DOHH2 (cell line): Measurements from ENCODE around the gene PAPPA2.

ENCODE experiments used
- H3F3A ChIP-seq: fragments of 200-600 bp; sonication (generic), shearing (Covaris generic); 2 replicates; pipeline ENCODE4 v1.6.0; 2016; ENCODE audit warnings: antibody characterized with exemption, mild to moderate bottlenecking; ENCODE audit not compliant: control insufficient read depth, insufficient read depth
- H3K27ac ChIP-seq: fragments of 200-600 bp; sonication (generic); 2 replicates; pipeline ENCODE4 v1.5.1; 2014; ENCODE audit warnings: low read depth, mild to moderate bottlenecking, low read length, moderate library complexity
- H3K27me3 ChIP-seq: fragments of 200-600 bp; sonication (generic); 2 replicates; pipeline ENCODE4 v1.6.1; 2014; ENCODE audit warnings: mild to moderate bottlenecking, low read length, mixed read lengths; ENCODE audit not compliant: control insufficient read depth
- H3K36me3 ChIP-seq: fragments of 200-600 bp; sonication (generic); 2 replicates; pipeline ENCODE4 v1.6.1; 2014; ENCODE audit warnings: mild to moderate bottlenecking, low read length, moderate library complexity, mixed read lengths; ENCODE audit not compliant: control insufficient read depth
- H3K4me1 ChIP-seq: fragments of 200-600 bp; sonication (generic); 2 replicates; pipeline ENCODE4 v1.6.1; 2014; ENCODE audit warnings: mild to moderate bottlenecking, low read length, mixed read lengths; ENCODE audit not compliant: control insufficient read depth
- H3K4me2 ChIP-seq: fragments of 200-600 bp; sonication (generic); 2 replicates; pipeline ENCODE4 v1.6.0; 2014; ENCODE audit warnings: mild to moderate bottlenecking, low read length, moderate library complexity
- H3K4me3 ChIP-seq: fragments of 200-600 bp; sonication (generic); 2 replicates; pipeline ENCODE4 v1.5.1; 2014; ENCODE audit warnings: mild to moderate bottlenecking, low read length, mixed read lengths
- H3K79me2 ChIP-seq: fragments of 200-600 bp; sonication (generic); 2 replicates; pipeline ENCODE4 v1.6.1; 2014; ENCODE audit warnings: mild to moderate bottlenecking, low read length, mixed read lengths; ENCODE audit not compliant: control insufficient read depth
- H3K9me2 ChIP-seq: fragments of 200-600 bp; sonication (generic); replicated peaks from 2 replicates; pipeline ENCODE4 v1.6.1; 2014; ENCODE audit warnings: mild to moderate bottlenecking, low read length, mixed read lengths; ENCODE audit not compliant: control insufficient read depth
- H3K9me3 ChIP-seq: fragments of 200-600 bp; sonication (generic); 2 replicates; pipeline ENCODE4 v1.6.1; 2014; ENCODE audit warnings: antibody characterized with exemption, low read length, mixed read lengths; ENCODE audit not compliant: control insufficient read depth, insufficient read depth
- H4K20me1 ChIP-seq: fragments of 200-600 bp; sonication (generic); 2 replicates; pipeline ENCODE4 v1.6.0; 2014; ENCODE audit warnings: low read depth, mild to moderate bottlenecking, antibody characterized with exemption, low read length, moderate library complexity; ENCODE audit not compliant: control insufficient read depth, insufficient read depth
- EZH2phosphoT487 ChIP-seq: fragments of 200-600 bp; sonication (generic); IDR thresholded peaks from 2 replicates; pipeline ENCODE4 v1.6.1; 2017; ENCODE audit warnings: borderline replicate concordance, mild to moderate bottlenecking, antibody characterized with exemption, low read length, moderate library complexity, mixed read lengths
- TF ChIP-seq, protein P1 (sequence below): fragments of 200-600 bp; sonication (generic); IDR thresholded peaks from one replicate; pipeline ENCODE4 v1.5.1; 2014; ENCODE audit warnings: antibody characterized with exemption, mild to moderate bottlenecking, low read depth, low read length; ENCODE audit not compliant: poor library complexity, severe bottlenecking

The PAPPA2 gene

DNA sequence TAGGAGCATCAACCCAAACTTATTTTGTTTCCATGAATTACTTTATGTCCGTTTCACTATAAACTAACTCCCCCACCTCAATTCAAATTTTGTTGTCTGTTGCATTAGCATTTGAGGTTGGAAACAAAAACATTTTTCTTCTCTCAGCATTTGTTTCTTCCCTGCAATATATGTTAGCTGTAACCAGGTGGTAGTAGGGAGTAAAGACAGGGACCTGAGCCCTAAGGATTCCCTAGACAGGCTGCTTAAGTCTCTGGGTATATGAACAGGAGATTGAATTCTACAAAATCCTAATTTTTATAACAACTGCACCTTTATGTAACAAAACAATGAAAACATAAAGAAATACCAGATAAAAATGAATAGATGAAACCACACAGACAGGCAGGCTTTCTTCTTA is 242.6 kb downstream of the PAPPA2 start:
- Histone ChIP-seq H3K36me3 (no peaks in the 10 kb centered on the region), H3K9me2 (no peaks in the 10 kb centered on the region), H4K20me1 (no peaks in the 10 kb centered on the region), H3K27me3 (no peaks in the 10 kb centered on the region), H3K4me3 (no peak overlapping the region), H3K4me2 (no peak overlapping the region), H3K27ac (no peak overlapping the region), H3K4me1 (no peaks in the 10 kb centered on the region), H3K9me3 (no peaks in the 10 kb centered on the region), H3F3A (no peaks in the 10 kb centered on the region), H3K79me2 (no peaks in the 10 kb centered on the region)
- no peak for TF ChIP-seq EZH2phosphoT487
- TF ChIP-seq, protein P1, sequence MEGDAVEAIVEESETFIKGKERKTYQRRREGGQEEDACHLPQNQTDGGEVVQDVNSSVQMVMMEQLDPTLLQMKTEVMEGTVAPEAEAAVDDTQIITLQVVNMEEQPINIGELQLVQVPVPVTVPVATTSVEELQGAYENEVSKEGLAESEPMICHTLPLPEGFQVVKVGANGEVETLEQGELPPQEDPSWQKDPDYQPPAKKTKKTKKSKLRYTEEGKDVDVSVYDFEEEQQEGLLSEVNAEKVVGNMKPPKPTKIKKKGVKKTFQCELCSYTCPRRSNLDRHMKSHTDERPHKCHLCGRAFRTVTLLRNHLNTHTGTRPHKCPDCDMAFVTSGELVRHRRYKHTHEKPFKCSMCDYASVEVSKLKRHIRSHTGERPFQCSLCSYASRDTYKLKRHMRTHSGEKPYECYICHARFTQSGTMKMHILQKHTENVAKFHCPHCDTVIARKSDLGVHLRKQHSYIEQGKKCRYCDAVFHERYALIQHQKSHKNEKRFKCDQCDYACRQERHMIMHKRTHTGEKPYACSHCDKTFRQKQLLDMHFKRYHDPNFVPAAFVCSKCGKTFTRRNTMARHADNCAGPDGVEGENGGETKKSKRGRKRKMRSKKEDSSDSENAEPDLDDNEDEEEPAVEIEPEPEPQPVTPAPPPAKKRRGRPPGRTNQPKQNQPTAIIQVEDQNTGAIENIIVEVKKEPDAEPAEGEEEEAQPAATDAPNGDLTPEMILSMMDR = no peak

DNA sequence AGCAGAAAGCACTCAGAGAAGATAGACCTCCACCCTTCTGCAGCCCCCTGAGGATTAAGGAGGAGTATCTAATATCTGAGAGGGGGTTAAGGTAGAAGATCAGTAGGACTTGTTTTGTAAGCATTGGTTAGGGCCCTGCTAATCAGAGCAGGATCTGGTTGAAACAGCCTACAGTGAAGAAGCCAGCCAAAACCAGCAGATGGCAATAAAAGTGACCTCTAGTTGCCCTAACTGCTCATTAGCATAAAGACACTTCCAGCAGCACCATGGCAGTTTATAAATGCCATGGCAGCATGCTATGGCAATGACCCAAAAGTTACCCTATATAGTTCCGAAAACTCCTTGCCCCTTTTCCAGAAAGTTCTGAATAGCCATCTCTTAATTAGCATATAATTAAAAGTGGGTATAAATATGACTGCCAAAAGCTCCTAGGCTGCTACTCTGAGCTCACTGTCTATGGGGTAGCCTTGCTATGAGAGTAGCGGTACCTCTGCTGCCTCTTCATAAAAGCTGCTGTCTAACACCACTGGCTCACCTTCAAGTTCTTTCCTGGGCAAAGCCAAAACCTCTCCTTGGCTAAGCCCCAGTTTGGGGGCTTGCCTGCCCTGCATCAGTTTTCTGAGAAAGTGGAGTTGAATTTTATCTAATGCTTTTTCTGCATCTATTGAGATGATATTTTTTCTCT is 254.2 kb downstream of the PAPPA2 start:
- no peaks in the 10 kb centered on the region for H3K27me3 ChIP-seq
- H3K4me1 ChIP-seq = no peaks in the 10 kb centered on the region
- H3F3A ChIP-seq = no peaks in the 10 kb centered on the region
- no peaks in the 10 kb centered on the region for H3K36me3 ChIP-seq
- no peaks in the 10 kb centered on the region for H3K9me2 ChIP-seq
- H3K9me3 ChIP-seq = no peaks in the 10 kb centered on the region
- H3K27ac ChIP-seq = no peak overlapping the region
- H3K79me2 ChIP-seq = no peaks in the 10 kb centered on the region
- no peak for TF ChIP-seq EZH2phosphoT487
- TF ChIP-seq, protein P1 = no peak
- H3K4me2 ChIP-seq = no peak overlapping the region
- H3K4me3 ChIP-seq = no peak overlapping the region
- H4K20me1 ChIP-seq = no peaks in the 10 kb centered on the region

GRCh38 chr1:176719447-176719846 is 256.5 kb downstream of the PAPPA2 start:
- H3K9me2 ChIP-seq = no peaks in the 10 kb centered on the region
- H3K27me3 ChIP-seq = no peaks in the 10 kb centered on the region
- H3K9me3 ChIP-seq = no peaks in the 10 kb centered on the region
- no peaks in the 10 kb centered on the region for H3F3A ChIP-seq
- H3K27ac ChIP-seq = no peak overlapping the region
- no peaks in the 10 kb centered on the region for H3K36me3 ChIP-seq
- H3K79me2 ChIP-seq = no peaks in the 10 kb centered on the region
- H3K4me2 ChIP-seq = no peak overlapping the region
- no peaks in the 10 kb centered on the region for H3K4me1 ChIP-seq
- TF ChIP-seq, protein P1 = no peak
- no peak for TF ChIP-seq EZH2phosphoT487
- H3K4me3 ChIP-seq = no peak overlapping the region
- H4K20me1 ChIP-seq = no peaks in the 10 kb centered on the region
